HG03571 (cell line): ENCODE measurements around the gene BCAS1.

Experiments used
- ATAC-seq: cut with Tn5 transposase; IDR thresholded peaks from one replicate; pipeline ENCODE4 v1.9.1; 2021; ENCODE audit not compliant: unreplicated experiment

Gene BCAS1

GRCh38 chr20:54103067-54103761 is 32.8 kb upstream of the BCAS1 start:
- ATAC-seq, result peak; percentile 74

GRCh38 chr20:54102543-54102942 is 32.1 kb upstream of the BCAS1 start:
- ATAC-seq, result no peak

- ATAC-seq, result no peak
Observed at GRCh38 chr20:54100563-54100962, 30.2 kb upstream of the BCAS1 start.

GRCh38 chr20:54099894-54100293 is 29.5 kb upstream of the BCAS1 start:
- no peak for ATAC-seq

- ATAC-seq, result no peak
Observed at GRCh38 chr20:54098047-54098446, 27.7 kb upstream of the BCAS1 start.

- no peak for ATAC-seq
Observed at GRCh38 chr20:54097236-54097529, 26.8 kb upstream of the BCAS1 start.

GRCh38 chr20:54095824-54096223 is 25.4 kb upstream of the BCAS1 start:
- ATAC-seq, result no peak

- no peak for ATAC-seq
Observed at GRCh38 chr20:54094268-54094580, 23.8 kb upstream of the BCAS1 start.

- ATAC-seq, result no peak
Observed at GRCh38 chr20:54093423-54094267, 23.3 kb upstream of the BCAS1 start.

- ATAC-seq, result no peak
Observed at GRCh38 chr20:54092021-54092420, 21.6 kb upstream of the BCAS1 start.

GRCh38 chr20:54091120-54091480 is 20.7 kb upstream of the BCAS1 start:
- ATAC-seq, result no peak

- no peak for ATAC-seq
Observed at GRCh38 chr20:54090230-54091119, 20.1 kb upstream of the BCAS1 start.

- ATAC-seq, result no peak
Observed at GRCh38 chr20:54088430-54088829, 18.0 kb upstream of the BCAS1 start.

- ATAC-seq, result no peak
Observed at GRCh38 chr20:54086507-54087039, 16.2 kb upstream of the BCAS1 start.

GRCh38 chr20:54085910-54086309 is 15.5 kb upstream of the BCAS1 start:
- no peak for ATAC-seq

- ATAC-seq, result no peak
Observed at GRCh38 chr20:54085425-54085824, 15.0 kb upstream of the BCAS1 start.

- ATAC-seq, result no peak
Observed at GRCh38 chr20:54084727-54085388, 14.5 kb upstream of the BCAS1 start.

GRCh38 chr20:54084193-54084592 is 13.8 kb upstream of the BCAS1 start:
- no peak for ATAC-seq

GRCh38 chr20:54083459-54083858 is 13.1 kb upstream of the BCAS1 start:
- peak; percentile 56 for ATAC-seq

- ATAC-seq, result no peak
Observed at GRCh38 chr20:54082100-54082499, 11.7 kb upstream of the BCAS1 start.

GRCh38 chr20:54079652-54080051 is 9.3 kb upstream of the BCAS1 start:
- no peak for ATAC-seq
